ELF-1 (cell line): ENCODE measurements around the gene ETV2.
A peak's percentile ranks its signal among the peaks of the same experiment; 100 is the strongest.
"Not testable (repeated sequence)": the region's sequence is repeated elsewhere in the genome, so short reads cannot be mapped to it uniquely, and the experiment has no call there.

Source experiments
- DNase-seq: peaks from one replicate; pipeline ENCODE4 v3.0.0-alpha.2; 2016; ENCODE audit warnings: low read depth, low spot score

ETV2 gene

DNA sequence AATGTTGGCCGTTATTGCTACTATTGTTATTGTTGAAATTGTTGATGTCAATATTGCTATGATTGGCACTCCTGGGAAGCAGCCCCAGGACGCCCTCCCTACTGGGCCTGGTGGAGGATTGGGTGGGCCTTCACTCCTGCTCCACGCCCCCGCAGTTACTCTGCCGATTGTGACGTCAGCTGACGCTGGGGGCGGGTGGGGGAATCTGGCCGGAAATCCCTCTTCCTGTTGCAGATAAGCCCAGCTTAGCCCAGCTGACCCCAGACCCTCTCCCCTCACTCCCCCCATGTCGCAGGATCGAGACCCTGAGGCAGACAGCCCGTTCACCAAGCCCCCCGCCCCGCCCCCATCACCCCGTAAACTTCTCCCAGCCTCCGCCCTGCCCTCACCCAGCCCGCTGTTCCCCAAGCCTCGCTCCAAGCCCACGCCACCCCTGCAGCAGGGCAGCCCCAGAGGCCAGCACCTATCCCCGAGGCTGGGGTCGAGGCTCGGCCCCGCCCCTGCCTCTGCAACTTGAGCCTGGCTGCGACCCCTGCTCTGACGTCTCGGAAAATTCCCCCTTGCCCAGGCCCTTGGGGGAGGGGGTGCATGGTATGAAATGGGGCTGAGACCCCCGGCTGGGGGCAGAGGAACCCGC is at the start of gene ETV2:
Gene ETV2 (plus strand): TSS at position 231 of the 637 bp plus-strand sequence. CDS start 716 bp downstream, outside the sequence.
- DNase-seq, result peak; percentile 75

DNA sequence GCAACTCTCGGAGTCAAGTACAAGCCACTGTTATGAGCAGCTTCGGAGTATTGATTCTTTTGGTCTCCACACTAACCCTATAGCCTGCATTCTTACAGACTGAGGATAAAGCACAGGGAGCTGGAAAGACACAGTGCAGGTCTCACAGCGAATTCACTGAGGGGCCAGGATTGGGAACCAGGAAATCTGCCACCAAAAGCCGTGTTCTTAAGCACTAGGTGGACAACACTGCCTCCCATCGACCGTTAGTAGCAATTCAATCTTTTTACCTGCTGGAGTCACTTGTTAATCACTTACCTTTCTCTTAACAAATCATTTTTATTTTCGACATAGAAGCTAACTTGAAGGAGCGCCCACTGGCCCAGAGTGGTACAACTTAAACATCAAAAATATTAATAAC is 49.3 kb upstream of the ETV2 start:
- peak; percentile 50 for DNase-seq

GRCh38 chr19:35595026-35595425 is 46.5 kb upstream of the ETV2 start:
- DNase-seq, result not testable (repeated sequence)

- DNase-seq, result no peak
These were observed 45.6 kb upstream of the ETV2 start for GRCh38 chr19:35595928-35596327.

DNA sequence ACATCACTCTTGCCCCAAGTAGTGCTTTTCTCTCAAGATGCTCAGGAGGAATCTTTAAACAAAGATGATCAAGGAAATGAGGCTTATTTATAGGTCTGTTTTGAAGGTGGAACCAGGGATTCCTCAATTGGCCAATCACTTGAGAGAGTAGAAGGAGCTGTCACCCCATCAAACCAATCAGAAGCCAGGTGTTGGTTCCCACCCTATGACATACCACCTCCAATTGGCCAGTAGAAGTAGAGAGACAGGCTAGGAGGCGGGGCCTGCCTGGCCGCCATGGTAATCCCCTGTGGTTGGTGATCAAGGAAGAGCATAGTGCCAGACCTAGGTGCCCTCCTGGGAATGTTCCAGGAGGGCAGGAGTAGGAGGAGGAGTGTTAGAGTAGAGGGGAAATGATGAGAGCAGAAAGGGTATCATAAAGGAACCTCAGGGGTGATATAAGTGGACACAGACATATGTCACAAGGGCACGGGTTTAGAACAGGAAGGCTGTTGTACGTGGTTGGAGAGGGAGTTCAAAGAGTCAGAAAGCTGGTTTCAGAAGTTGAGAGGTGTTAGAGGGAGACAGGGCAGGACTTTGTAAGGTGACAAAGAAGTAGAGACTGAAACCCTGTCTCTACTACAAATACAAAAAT is 45.1 kb upstream of the ETV2 start:
- peak; percentile 30 for DNase-seq

DNA sequence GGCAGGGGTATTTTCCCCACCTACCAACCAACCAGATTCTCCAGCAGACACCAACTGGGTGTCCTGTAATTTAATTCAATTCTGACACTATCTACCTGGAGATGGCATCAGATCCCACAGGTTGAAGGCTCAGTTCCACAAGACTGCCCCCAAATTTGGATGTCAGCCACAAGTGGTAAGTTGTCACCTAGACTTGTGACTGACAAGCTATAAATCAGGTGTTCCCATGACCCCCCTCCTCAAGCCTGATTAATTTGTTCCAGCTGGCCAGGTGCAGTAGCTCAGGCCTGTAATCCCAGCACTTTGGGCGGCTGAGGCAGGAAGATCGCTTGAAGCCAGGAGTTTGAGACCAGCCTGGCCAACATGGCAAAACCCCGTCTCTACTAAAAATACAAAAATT is 39.6 kb upstream of the ETV2 start:
- DNase-seq, result no peak

DNA sequence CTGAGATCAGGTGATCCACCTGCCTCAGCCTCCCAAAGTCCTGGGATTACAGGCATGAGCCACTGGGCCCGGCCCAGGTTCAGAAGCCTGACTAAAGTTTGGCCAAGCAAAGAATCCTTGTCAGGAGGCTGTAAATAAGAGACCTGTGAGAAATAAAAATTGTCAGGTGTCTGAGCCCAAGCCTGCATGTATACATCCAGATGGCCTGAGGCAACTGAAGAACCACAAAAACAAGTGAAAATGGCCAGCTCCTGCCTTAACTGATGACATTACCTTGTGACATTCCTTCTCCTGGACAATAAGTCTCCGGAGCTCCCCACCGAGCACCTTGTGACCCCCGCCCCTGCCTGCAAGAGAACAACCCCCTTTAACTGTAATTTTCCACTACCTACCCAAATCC is 37.1 kb upstream of the ETV2 start:
- peak; percentile 60 for DNase-seq

GRCh38 chr19:35607170-35607569 is 34.4 kb upstream of the ETV2 start:
- DNase-seq, result not testable (repeated sequence)

DNA sequence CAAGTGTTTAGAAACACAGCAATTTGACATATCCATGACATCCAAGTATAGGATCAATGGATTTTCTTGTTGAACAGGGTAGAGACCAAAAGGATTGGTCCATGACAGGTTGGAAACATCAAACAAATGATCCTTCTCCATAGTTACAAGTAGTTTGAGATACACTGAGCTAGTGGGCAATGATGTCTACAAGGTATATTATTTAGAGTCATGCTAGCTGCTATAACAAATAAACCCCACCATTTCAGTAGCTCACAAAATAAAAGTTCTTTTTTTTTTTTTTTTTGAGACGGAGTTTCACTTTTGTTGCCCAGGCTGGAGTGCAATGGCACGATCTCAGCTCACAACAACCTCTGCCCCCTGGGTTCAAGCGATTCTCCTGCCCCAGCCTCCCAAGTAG is 33.9 kb upstream of the ETV2 start:
- no peak for DNase-seq

- no peak for DNase-seq
These were observed 33.3 kb upstream of the ETV2 start for GRCh38 chr19:35608251-35608650.

DNA sequence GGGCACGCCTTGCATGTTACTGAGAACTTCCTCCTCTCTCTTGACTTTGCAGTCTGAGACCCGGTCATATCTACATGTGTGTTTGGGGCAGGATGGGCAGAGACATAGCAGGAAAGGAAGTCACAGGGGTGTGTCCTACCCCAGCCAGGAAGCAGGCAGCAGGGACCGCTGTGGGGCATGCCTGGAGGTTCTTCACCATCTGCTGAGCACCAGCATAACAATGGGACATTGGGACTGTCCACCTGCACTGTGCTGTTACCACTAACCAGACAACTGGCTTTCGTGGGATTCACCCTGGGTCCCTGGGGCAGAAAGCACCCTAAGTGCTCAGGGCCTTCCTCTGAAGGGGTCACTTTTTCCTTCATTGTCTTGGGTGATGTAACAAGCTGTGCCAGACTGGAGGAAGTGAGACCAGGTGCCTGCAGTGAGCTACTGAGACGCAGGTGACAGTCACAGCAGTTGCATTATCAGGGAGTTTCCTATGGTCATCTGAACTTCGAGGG is 31.6 kb upstream of the ETV2 start:
- no peak for DNase-seq

DNA sequence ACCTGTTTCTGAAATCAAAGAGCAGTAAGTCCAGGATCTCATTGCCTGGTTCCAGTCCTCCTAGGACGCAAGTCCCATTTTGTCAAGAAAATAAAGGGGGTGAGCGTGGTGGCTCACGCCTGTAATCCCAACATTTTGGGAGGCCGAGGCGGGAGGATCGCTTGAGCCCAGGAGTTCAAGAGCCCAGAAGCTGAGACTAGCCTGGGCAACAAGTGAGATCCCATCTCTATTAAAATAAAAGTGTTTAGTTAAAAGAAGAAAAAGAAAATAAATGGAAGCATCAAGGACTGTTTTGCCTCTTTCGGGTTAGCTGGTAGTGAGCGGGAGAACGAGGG is 29.4 kb upstream of the ETV2 start:
- no peak for DNase-seq

GRCh38 chr19:35612559-35613321 is 28.8 kb upstream of the ETV2 start, which contains the start of gene HAUS5:
HAUS5 (plus strand) TSS chr19:35612735; CDS start chr19:35612795, 60 bp downstream.
- DNase-seq, result peak; percentile 98

DNA sequence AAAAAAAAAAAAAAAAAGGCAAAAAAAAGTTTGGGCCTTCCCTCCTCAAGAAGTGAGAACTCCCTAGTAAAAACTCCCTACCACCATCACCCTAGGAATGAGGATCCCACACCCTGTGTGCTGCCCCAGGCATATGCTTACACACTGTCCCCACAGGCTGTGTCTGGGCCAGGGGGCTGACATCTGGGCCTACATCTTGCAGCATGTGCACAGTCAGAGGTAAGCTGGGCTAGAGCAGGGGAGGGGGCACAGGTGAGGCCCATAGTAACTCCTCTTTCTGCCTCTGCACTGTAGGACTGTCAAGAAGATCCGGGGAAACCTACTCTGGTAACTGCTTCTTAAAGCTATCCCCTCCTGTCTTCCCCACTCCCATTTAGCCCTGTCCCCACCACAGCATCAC is 28.0 kb upstream of the ETV2 start:
- no peak for DNase-seq

DNA sequence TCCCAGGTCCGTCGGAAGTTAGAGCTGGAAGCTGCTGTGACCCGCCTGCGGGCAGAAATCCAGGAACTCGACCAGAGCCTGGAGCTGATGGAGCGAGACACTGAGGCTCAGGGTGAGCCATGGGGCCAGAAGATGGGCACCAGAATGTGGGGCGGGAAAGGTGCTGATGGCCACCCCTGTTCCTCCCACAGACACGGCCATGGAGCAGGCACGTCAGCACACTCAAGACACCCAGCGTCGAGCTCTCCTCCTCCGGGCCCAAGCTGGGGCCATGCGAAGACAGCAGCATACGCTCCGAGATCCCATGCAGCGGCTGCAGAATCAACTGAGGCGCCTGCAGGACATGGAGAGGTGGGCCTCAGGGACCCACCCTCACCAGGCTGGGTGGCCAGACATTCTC is 26.5 kb upstream of the ETV2 start:
- no peak for DNase-seq

- DNase-seq, result peak; percentile 50
These were observed 22.7 kb upstream of the ETV2 start for GRCh38 chr19:35618857-35619256.

GRCh38 chr19:35619290-35619923 is 22.1 kb upstream of the ETV2 start:
- no peak for DNase-seq

DNA sequence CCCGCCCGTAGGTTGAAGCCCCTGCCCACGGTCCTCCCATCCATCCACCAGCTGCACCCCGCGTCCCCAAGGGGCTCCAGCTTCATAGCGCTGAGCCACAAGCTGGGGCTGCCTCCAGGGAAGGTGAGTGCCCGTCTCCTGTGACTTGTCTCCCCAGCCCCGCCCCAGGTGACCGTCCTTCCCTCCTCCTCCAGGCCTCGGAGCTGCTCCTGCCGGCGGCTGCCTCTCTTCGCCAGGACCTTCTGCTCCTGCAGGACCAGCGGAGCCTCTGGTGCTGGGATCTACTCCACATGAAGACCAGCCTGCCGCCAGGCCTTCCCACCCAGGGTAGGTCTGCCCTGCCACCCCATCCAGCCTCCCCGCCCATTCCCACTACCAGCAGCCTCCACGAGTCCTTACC is 21.5 kb upstream of the ETV2 start:
- no peak for DNase-seq

GRCh38 chr19:35621708-35622107 is 19.8 kb upstream of the ETV2 start:
- no peak for DNase-seq

- DNase-seq, result no peak
These were observed 18.8 kb upstream of the ETV2 start for GRCh38 chr19:35622750-35623149.

DNA sequence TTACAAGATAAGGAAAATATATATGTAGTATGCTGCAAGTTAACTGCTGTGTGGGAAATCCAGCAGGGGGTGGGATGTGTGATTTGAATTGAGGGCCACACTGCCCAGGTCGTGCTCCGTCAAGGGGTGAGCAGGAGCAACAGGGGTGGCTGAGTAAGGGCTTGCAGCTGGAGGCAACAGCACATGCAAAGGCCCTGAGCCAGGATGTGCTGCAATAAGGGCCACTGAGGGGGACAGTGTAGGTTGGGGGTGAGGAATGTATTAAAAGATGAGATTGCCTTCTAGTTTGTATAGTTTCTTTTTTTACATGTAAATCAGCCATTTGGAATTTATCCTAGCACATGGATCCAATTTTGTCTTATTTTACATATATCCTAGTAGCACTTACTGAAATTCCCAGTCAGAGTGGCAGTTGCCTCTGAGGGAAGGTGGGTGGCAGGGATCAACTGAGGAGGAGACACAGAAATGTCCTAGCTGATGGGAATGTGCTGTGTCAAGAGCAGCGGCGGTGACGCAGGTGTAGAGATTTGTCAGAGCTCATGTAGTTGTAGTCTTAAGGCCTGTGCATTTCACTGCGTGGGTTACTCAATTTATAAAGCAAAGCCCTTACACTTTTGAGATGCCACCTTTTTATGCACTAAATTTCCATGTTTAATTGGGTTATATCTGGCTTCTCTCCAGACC is 18.1 kb upstream of the ETV2 start:
- DNase-seq, result no peak

GRCh38 chr19:35628264-35628564 is 13.3 kb upstream of the ETV2 start:
- DNase-seq, result no peak
